HepG2 (cell line): Measurements from ENCODE around the gene TOB1. TPM values are rescaled to one million over a fixed set of nuclear protein-coding genes. Genes with fewer than 3 reads are reported as not detected.

ENCODE experiments used
- CC2D1A ChIP-seq: sonication (generic); formaldehyde crosslinking; IDR thresholded peaks from 2 replicates; pipeline ENCODE4 v1.8.1; 2023; ENCODE audit warnings: mild to moderate bottlenecking, missing genetic modification reagents
- ERF ChIP-seq: IDR thresholded peaks from 2 replicates; pipeline ENCODE4 v1.6.1; 2018; ENCODE audit warnings: missing biosample characterization, missing genetic modification reagents
- FOXJ3 ChIP-seq: sonication (generic); formaldehyde crosslinking; IDR thresholded peaks from 2 replicates; pipeline ENCODE4 v1.4.0; 2020; ENCODE audit warnings: missing genetic modification reagents, mild to moderate bottlenecking, borderline replicate concordance
- HNF4A ChIP-seq: sonication (generic); formaldehyde crosslinking; IDR thresholded peaks from 2 replicates; pipeline ENCODE4 v1.4.0; 2020; ENCODE audit warnings: missing genetic modification reagents
- HNRNPLL ChIP-seq: fragments of 200-400 bp; formaldehyde crosslinking; IDR thresholded peaks from 2 replicates; pipeline ENCODE4 v1.6.1; 2017; ENCODE audit warnings: mild to moderate bottlenecking, low read depth, low read length; ENCODE audit not compliant: poor library complexity, severe bottlenecking
- KLF11 ChIP-seq: IDR thresholded peaks from 2 replicates; pipeline ENCODE4 v1.6.1; 2016; ENCODE audit warnings: missing compliant biosample characterization
- SETDB1 ChIP-seq: sonication (generic); formaldehyde crosslinking; IDR thresholded peaks from 2 replicates; pipeline ENCODE4 v1.5.1; 2020; ENCODE audit warnings: missing genetic modification reagents, mild to moderate bottlenecking, borderline replicate concordance
- SMARCE1 ChIP-seq: fragments of 450-650 bp; IDR thresholded peaks from 2 replicates; pipeline ENCODE4 v1.6.1; 2017; ENCODE audit warnings: borderline replicate concordance
- ZBTB21 ChIP-seq: sonication (generic); formaldehyde crosslinking; IDR thresholded peaks from 2 replicates; pipeline ENCODE4 v1.4.0; 2020; ENCODE audit warnings: missing genetic modification reagents
- ZBTB38 ChIP-seq: sonication (generic); formaldehyde crosslinking; IDR thresholded peaks from 2 replicates; pipeline ENCODE4 v1.5.1; 2020; ENCODE audit warnings: mild to moderate bottlenecking, missing genetic modification reagents
- ZBTB42 ChIP-seq: sonication (generic); formaldehyde crosslinking; IDR thresholded peaks from 2 replicates; pipeline ENCODE4 v1.5.0; 2020; ENCODE audit warnings: mild to moderate bottlenecking, missing genetic modification reagents
- ZFP36L1 ChIP-seq: sonication (generic); formaldehyde crosslinking; IDR thresholded peaks from 2 replicates; pipeline ENCODE4 v1.8.0; 2022; ENCODE audit warnings: mild to moderate bottlenecking, missing genetic modification reagents, moderate library complexity
- ZFP90 ChIP-seq: sonication (generic); formaldehyde crosslinking; IDR thresholded peaks from 2 replicates; pipeline ENCODE4 v1.8.0; 2022; ENCODE audit warnings: missing genetic modification reagents, mild to moderate bottlenecking, inconsistent platforms, borderline replicate concordance
- ZFX ChIP-seq: sonication (generic); formaldehyde crosslinking; IDR thresholded peaks from 2 replicates; pipeline ENCODE4 v1.4.0; 2020; ENCODE audit warnings: mild to moderate bottlenecking, low read depth, missing genetic modification reagents, moderate library complexity
- ZNF713 ChIP-seq: sonication (generic); formaldehyde crosslinking; IDR thresholded peaks from 2 replicates; pipeline ENCODE4 v1.4.0; 2020; ENCODE audit warnings: mild to moderate bottlenecking, missing genetic modification reagents
- polyA plus RNA-seq, 8 experiments: library from polyadenylated mRNA; depleted of rRNA in 3 of 8; stranded (reverse) in 7 of 8; unstranded in 1 of 8; fragments of >200 nt; fragmentation: Illumina TruSeq in 4 of 8; extraction: Trizol in 4 of 8; gene quantifications; 2 replicates each; pipeline versions ENCODE4 v1.2.1 to v1.2.3, GENCODE V29; 2011 to 2016; ENCODE audit warnings: low read depth in 4 of 8, missing spikeins in 1 of 8, mixed read lengths in 1 of 8; ENCODE audit not compliant: insufficient read depth in 1 of 8
- total RNA-seq, 5 experiments: library from RNA; depleted of rRNA; stranded (reverse); fragments of >200 nt; fragmentation: Illumina TruSeq; extraction: Trizol; gene quantifications; 2 replicates each; pipeline ENCODE4 v1.2.3, GENCODE V29; 2016; ENCODE audit warnings: low read depth in 1 of 5
- TF ChIP-seq, protein P1 (sequence below): sonication (generic); formaldehyde crosslinking; IDR thresholded peaks from 2 replicates; pipeline ENCODE4 v1.5.1; 2020; ENCODE audit warnings: mild to moderate bottlenecking, missing genetic modification reagents, moderate library complexity
- TF ChIP-seq, protein P2 (sequence below): IDR thresholded peaks from 2 replicates; pipeline ENCODE4 v1.4.0; 2020; ENCODE audit warnings: mild to moderate bottlenecking, missing genetic modification reagents
- TF ChIP-seq, protein P3 (sequence below): sonication (generic); formaldehyde crosslinking; IDR thresholded peaks from 2 replicates; pipeline ENCODE4 v1.5.0; 2020; ENCODE audit warnings: missing genetic modification reagents
- TF ChIP-seq, protein P4 (sequence below): sonication (generic); formaldehyde crosslinking; IDR thresholded peaks from 2 replicates; pipeline ENCODE4 v1.8.0; 2023; ENCODE audit warnings: mild to moderate bottlenecking, missing genetic modification reagents

Gene TOB1
- total and polyA plus RNA-seq, 2 of the 13 experiments (the other 11 are each of a cell fraction or from before 2014, with no cell fraction given): 21.9 to 57.7 TPM

DNA sequence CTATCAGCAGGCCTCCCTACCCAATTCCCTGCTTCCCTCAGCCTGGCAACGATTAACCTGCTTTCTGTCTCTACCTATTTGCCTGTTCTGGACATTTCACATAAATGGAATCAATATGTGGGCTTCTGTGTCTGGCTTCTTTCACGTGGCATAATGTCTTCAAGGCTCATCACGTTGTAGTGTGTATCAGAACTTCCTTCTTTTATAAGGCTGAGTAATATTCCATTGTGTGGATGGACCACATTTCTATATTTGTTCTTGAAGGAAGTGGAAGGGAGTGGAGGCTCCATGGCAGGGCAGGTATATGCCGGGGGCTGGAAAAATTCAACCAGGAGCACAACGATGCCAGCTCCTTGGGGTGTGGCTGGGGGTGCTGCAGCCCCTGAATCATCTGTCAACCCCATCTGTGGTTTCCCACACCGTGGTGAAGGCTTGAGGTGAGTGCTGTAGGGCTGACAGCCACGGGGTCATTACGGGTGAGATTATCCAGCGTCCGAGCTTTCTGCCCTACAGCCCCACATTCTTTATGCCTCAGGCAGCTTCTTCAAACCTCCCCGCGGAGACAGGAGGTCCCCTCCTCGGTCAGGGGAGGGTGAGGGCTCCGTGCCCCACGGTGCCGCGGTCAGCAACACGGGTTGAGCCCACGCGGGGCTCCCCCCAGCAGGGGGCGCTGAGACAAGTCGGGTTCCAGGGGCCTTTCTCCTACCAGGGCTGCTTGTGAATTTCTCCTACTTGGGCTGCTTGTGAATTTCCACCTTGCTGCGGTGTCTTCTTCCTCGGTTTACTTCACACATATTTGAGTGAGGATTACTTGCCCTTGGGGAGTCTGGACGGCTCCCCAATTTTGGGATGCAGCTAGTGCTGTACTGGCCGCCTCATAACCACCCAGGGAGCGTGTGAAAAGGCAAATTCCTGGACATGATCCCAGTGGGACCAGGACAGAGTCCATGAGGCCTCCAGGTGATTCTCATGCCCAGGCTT is 49.1 kb downstream of the TOB1 start (continued):
- TF ChIP-seq, protein P1, sequence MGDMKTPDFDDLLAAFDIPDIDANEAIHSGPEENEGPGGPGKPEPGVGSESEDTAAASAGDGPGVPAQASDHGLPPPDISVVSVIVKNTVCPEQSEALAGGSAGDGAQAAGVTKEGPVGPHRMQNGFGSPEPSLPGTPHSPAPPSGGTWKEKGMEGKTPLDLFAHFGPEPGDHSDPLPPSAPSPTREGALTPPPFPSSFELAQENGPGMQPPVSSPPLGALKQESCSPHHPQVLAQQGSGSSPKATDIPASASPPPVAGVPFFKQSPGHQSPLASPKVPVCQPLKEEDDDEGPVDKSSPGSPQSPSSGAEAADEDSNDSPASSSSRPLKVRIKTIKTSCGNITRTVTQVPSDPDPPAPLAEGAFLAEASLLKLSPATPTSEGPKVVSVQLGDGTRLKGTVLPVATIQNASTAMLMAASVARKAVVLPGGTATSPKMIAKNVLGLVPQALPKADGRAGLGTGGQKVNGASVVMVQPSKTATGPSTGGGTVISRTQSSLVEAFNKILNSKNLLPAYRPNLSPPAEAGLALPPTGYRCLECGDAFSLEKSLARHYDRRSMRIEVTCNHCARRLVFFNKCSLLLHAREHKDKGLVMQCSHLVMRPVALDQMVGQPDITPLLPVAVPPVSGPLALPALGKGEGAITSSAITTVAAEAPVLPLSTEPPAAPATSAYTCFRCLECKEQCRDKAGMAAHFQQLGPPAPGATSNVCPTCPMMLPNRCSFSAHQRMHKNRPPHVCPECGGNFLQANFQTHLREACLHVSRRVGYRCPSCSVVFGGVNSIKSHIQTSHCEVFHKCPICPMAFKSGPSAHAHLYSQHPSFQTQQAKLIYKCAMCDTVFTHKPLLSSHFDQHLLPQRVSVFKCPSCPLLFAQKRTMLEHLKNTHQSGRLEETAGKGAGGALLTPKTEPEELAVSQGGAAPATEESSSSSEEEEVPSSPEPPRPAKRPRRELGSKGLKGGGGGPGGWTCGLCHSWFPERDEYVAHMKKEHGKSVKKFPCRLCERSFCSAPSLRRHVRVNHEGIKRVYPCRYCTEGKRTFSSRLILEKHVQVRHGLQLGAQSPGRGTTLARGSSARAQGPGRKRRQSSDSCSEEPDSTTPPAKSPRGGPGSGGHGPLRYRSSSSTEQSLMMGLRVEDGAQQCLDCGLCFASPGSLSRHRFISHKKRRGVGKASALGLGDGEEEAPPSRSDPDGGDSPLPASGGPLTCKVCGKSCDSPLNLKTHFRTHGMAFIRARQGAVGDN (CRISPR knock-in tag): peak; percentile 59
- TF ChIP-seq ZBTB21 (CRISPR knock-in tag) (no peak), HNF4A (CRISPR knock-in tag) (peak; percentile 46; the same call in 1 of the 2 replicates), ZNF713 (CRISPR knock-in tag) (0 out of 2 replicates have a peak, but pooled peaks have one; percentile 22), SMARCE1 (no peak), ZFP90 (CRISPR knock-in tag) (peak; percentile 73; the same call in 1 of the 2 replicates), ZBTB42 (no peak), HNRNPLL (peak; percentile 49), CC2D1A (CRISPR knock-in tag) (no peak), ZFP36L1 (CRISPR knock-in tag) (no peak), ZBTB38 (CRISPR knock-in tag) (0 out of 2 replicates have a peak, but pooled peaks have one; percentile 43), FOXJ3 (no peak), SETDB1 (CRISPR knock-in tag) (no peak), ZFX (CRISPR knock-in tag) (0 out of 2 replicates have a peak, but pooled peaks have one; percentile 10), ERF (CRISPR knock-in tag) (0 out of 2 replicates have a peak, but pooled peaks have one; percentile 0), KLF11 (CRISPR knock-in tag) (no peak)
- TF ChIP-seq, protein P2, sequence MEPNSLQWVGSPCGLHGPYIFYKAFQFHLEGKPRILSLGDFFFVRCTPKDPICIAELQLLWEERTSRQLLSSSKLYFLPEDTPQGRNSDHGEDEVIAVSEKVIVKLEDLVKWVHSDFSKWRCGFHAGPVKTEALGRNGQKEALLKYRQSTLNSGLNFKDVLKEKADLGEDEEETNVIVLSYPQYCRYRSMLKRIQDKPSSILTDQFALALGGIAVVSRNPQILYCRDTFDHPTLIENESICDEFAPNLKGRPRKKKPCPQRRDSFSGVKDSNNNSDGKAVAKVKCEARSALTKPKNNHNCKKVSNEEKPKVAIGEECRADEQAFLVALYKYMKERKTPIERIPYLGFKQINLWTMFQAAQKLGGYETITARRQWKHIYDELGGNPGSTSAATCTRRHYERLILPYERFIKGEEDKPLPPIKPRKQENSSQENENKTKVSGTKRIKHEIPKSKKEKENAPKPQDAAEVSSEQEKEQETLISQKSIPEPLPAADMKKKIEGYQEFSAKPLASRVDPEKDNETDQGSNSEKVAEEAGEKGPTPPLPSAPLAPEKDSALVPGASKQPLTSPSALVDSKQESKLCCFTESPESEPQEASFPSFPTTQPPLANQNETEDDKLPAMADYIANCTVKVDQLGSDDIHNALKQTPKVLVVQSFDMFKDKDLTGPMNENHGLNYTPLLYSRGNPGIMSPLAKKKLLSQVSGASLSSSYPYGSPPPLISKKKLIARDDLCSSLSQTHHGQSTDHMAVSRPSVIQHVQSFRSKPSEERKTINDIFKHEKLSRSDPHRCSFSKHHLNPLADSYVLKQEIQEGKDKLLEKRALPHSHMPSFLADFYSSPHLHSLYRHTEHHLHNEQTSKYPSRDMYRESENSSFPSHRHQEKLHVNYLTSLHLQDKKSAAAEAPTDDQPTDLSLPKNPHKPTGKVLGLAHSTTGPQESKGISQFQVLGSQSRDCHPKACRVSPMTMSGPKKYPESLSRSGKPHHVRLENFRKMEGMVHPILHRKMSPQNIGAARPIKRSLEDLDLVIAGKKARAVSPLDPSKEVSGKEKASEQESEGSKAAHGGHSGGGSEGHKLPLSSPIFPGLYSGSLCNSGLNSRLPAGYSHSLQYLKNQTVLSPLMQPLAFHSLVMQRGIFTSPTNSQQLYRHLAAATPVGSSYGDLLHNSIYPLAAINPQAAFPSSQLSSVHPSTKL: 0 out of 2 replicates have a peak, but pooled peaks have one; percentile 16
- TF ChIP-seq, protein P3, sequence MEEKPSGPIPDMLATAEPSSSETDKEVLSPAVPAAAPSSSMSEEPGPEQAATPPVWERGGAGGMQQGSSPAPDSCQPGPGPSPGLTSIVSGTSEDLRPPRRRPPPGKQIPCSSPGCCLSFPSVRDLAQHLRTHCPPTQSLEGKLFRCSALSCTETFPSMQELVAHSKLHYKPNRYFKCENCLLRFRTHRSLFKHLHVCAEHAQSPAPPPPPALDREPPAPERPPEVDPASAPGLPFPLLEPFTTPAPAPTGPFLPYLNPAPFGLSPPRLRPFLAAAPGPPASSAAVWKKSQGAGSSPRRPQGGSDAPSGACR (CRISPR knock-in tag): peak; percentile 16; the same call in 1 of the 2 replicates
- TF ChIP-seq, protein P4, sequence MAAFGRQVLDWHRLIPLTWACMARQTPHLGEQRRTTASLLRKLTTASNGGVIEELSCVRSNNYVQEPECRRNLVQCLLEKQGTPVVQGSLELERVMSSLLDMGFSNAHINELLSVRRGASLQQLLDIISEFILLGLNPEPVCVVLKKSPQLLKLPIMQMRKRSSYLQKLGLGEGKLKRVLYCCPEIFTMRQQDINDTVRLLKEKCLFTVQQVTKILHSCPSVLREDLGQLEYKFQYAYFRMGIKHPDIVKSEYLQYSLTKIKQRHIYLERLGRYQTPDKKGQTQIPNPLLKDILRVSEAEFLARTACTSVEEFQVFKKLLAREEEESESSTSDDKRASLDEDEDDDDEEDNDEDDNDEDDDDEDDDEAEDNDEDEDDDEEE: peak; percentile 53; the same call in 1 of the 2 replicates
